Hepatocyte (in vitro differentiated cells): ENCODE measurements around the gene TIGD6. TPM values are rescaled to one million over a fixed set of nuclear protein-coding genes. Genes with fewer than 3 reads are reported as not detected.

Experiments used
- DNase-seq: peaks from one replicate; pipeline ENCODE4 v3.0.0-alpha.2; 2016; ENCODE audit warnings: low spot score
- H2AFZ ChIP-seq: fragments of 200-600 bp; sonication (generic); 2 replicates; pipeline ENCODE4 v1.6.0; 2016; ENCODE audit warnings: antibody characterized with exemption, mild to moderate bottlenecking
- H3K27ac ChIP-seq: fragments of 200-600 bp; sonication (generic); 2 replicates; pipeline ENCODE4 v1.5.1; 2016; ENCODE audit warnings: mild to moderate bottlenecking
- H3K27me3 ChIP-seq: fragments of 200-600 bp; sonication (generic); 2 replicates; pipeline ENCODE4 v1.6.1; 2016
- H3K36me3 ChIP-seq: fragments of 200-600 bp; sonication (generic); replicated peaks from 2 replicates; pipeline ENCODE4 v1.5.1; 2016; ENCODE audit warnings: low read depth; ENCODE audit not compliant: insufficient read depth
- H3K4me1 ChIP-seq: fragments of 200-600 bp; sonication (generic); 2 replicates; pipeline ENCODE4 v1.5.1; 2016; ENCODE audit warnings: mild to moderate bottlenecking, moderate library complexity; ENCODE audit not compliant: insufficient read depth
- H3K4me2 ChIP-seq: fragments of 200-600 bp; sonication (generic); 2 replicates; pipeline ENCODE4 v1.6.0; 2016
- H3K4me3 ChIP-seq: fragments of 200-600 bp; sonication (generic); 2 replicates; pipeline ENCODE4 v1.5.1; 2016; ENCODE audit warnings: mild to moderate bottlenecking
- H3K79me2 ChIP-seq: fragments of 200-600 bp; sonication (generic); 2 replicates; pipeline ENCODE4 v1.6.0; 2017; ENCODE audit warnings: mild to moderate bottlenecking
- H3K9me2 ChIP-seq: fragments of 200-600 bp; sonication (generic); replicated peaks from 2 replicates; pipeline ENCODE4 v1.6.0; 2017; ENCODE audit warnings: mild to moderate bottlenecking; ENCODE audit not compliant: insufficient read depth
- H3K9me3 ChIP-seq: fragments of 200-600 bp; sonication (generic); 2 replicates; pipeline ENCODE4 v1.5.1; 2016; ENCODE audit warnings: low read depth, mild to moderate bottlenecking
- H4K20me1 ChIP-seq: fragments of 200-600 bp; sonication (generic); 2 replicates; pipeline ENCODE4 v1.6.0; 2016; ENCODE audit warnings: mild to moderate bottlenecking; ENCODE audit not compliant: insufficient read depth, poor library complexity, severe bottlenecking
- EZH2 ChIP-seq: fragments of 200-600 bp; sonication (generic); IDR thresholded peaks from 2 replicates; pipeline ENCODE4 v1.6.1; 2016; ENCODE audit warnings: antibody characterized with exemption, mild to moderate bottlenecking, borderline replicate concordance
- EZH2phosphoT487 ChIP-seq: fragments of 200-600 bp; sonication (generic); IDR thresholded peaks from one replicate; pipeline ENCODE4 v1.6.1; 2018; ENCODE audit warnings: antibody characterized with exemption, mild to moderate bottlenecking, low read depth, moderate library complexity; ENCODE audit not compliant: unreplicated experiment, severe bottlenecking
- WGBS: methylation state at CpG from one replicate; pipeline ENCODE4 v1.1.6; 2016; ENCODE audit warnings: low lambda C conversion rate; ENCODE audit errors: missing lambda C conversion rate; 5-methylcytosine and 5-hydroxymethylcytosine counted together
- polyA plus RNA-seq: library from polyadenylated mRNA; unstranded; fragments of >200 nt; fragmentation: Nextera tagmentation; extraction: Ambion mirVana; gene quantifications from 2 replicates; pipeline ENCODE4 v1.2.1, GENCODE V29; 2016
- total RNA-seq: library from RNA; depleted of rRNA; stranded (reverse); fragments of >200 nt; gene quantifications from 2 replicates; pipeline ENCODE4 v1.2.3, GENCODE V29; 2014
- TF ChIP-seq, protein P1 (sequence below): fragments of 200-600 bp; sonication (generic); IDR thresholded peaks from 2 replicates; pipeline ENCODE4 v1.5.1; 2016; ENCODE audit warnings: antibody characterized with exemption, mild to moderate bottlenecking; ENCODE audit not compliant: poor library complexity

Gene TIGD6
- total and polyA plus RNA-seq, 2 experiments from 2014 or later: 4.6 to 5.0 TPM

DNA sequence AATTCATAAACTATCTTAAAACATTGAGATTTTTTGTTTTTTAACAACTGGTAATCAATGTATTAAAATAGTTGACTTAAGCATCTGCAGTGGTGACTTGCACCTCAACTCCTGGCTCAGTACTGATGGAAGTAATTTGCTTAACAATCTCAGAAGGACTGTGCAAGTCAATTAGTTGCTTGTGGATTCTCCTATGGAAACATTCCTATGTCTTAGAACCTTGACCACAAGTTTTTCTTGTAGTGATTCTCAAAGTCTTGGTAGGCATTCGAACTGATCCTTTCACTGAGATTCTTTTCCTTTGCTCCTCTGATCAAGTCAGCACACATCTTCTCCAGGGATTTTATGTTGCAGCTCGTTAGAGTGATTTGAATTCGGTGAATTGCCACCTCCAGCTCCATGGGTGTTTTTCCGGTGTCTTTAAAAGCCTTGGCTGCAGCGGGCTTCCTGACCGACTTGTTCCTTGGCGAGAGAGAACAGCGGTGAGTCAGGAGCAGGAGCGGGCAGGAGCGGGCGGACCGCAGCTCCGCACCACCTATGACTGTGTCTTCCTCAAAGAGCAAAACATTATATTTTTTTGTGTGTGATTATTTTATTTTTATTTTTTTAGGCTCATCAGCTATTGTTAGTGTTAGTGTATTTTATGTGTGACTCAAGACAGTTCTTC, 21.2 kb upstream of the TIGD6 start:
- Histone ChIP-seq H3K27ac (peak overlapping the region; percentile 23), H3K4me1 (peaks cover 5% of the 10 kb centered on the region), H2AFZ (no peak overlapping the region), H3K27me3 (no peaks in the 10 kb centered on the region), H3K4me3 (no peak overlapping the region), H3K79me2 (peaks cover 3% of the 10 kb centered on the region), H4K20me1 (no peaks in the 10 kb centered on the region), H3K4me2 (no peak overlapping the region), H3K9me2 (no peaks in the 10 kb centered on the region), H3K36me3 (peaks cover 5% of the 10 kb centered on the region), H3K9me3 (no peaks in the 10 kb centered on the region)
- TF ChIP-seq, protein P1, sequence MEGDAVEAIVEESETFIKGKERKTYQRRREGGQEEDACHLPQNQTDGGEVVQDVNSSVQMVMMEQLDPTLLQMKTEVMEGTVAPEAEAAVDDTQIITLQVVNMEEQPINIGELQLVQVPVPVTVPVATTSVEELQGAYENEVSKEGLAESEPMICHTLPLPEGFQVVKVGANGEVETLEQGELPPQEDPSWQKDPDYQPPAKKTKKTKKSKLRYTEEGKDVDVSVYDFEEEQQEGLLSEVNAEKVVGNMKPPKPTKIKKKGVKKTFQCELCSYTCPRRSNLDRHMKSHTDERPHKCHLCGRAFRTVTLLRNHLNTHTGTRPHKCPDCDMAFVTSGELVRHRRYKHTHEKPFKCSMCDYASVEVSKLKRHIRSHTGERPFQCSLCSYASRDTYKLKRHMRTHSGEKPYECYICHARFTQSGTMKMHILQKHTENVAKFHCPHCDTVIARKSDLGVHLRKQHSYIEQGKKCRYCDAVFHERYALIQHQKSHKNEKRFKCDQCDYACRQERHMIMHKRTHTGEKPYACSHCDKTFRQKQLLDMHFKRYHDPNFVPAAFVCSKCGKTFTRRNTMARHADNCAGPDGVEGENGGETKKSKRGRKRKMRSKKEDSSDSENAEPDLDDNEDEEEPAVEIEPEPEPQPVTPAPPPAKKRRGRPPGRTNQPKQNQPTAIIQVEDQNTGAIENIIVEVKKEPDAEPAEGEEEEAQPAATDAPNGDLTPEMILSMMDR: no peak
- TF ChIP-seq EZH2phosphoT487 (no peak), EZH2 (no peak)
- WGBS: 89% methylated on average over 13 of the region's 13 CpGs
- DNase-seq: no peak

DNA sequence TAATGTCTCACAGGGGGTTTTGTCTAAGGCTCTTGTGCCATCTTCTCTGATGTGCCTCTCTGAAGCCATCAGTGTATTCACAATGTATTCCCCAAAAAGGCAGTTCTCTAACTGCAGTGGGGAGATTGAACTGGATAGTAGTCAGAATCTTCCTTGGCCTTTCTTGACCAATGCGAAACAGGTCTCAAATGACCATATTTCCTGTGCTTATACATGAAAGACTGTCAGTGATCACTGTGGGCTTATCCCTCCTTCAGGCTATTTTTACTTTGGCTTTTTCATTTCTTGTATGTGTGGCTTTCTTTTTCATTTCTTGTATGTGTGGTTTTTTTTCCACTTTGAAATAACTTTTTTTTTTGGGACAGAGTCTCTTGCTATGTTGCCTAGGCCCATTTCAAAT, 19.8 kb upstream of the TIGD6 start:
- Histone ChIP-seq H3K27me3 (no peaks in the 10 kb centered on the region), H3K36me3 (peaks cover 5% of the 10 kb centered on the region), H3K79me2 (peaks cover 10% of the 10 kb centered on the region), H4K20me1 (no peaks in the 10 kb centered on the region), H3K9me2 (no peaks in the 10 kb centered on the region), H3K4me2 (no peak overlapping the region), H2AFZ (no peak overlapping the region), H3K4me3 (no peak overlapping the region), H3K9me3 (peaks cover 6% of the 10 kb centered on the region), H3K4me1 (no peaks in the 10 kb centered on the region), H3K27ac (no peak overlapping the region)
- no peak for DNase-seq
- TF ChIP-seq EZH2phosphoT487 (no peak), EZH2 (no peak)
- TF ChIP-seq, protein P1: no peak
- 100% methylated on average over 1 of the region's 1 CpG for WGBS

DNA sequence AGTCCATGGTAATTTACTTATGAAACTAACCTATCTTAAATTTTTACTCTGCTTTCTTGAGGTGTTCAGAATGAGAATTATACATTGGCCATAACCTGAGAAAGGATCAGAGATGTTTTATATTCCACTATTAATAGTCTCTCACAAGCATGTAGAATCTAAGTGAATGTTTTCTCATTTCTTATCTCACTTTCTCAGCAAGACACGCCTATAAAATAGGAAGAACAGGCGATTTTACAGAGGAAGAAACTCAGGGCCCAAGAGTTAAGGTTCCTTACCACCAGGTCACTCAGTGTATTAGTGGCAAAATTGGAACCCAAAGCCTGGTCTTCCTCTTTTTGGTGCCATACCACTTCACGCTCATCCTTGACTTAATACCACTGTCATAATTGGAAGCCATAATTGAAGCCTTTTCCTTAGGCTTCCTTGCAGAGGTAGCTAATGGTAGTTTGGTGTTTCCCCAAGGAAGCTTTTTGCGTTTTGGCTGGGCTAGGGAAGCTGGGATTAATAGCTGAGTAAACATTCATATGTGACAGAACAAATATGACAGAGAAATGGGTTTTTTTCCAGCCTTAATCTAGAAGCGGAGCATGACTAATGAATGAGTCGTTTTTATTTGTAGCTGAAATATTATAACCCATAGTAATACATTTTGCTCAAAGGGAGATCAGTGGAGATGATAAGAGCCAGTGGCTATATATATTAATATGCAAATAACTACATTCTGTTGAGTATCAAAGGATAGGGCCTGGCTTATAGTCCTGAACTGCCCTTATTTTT, 17.0 kb upstream of the TIGD6 start:
- no peaks in the 10 kb centered on the region for H3K9me2 ChIP-seq
- TF ChIP-seq, protein P1: no peak
- no peak for TF ChIP-seq EZH2
- TF ChIP-seq EZH2phosphoT487: no peak
- H3K4me2 ChIP-seq: no peak overlapping the region
- no peak overlapping the region for H2AFZ ChIP-seq
- peaks cover 9% of the 10 kb centered on the region for H3K36me3 ChIP-seq
- H3K79me2 ChIP-seq: peaks cover 16% of the 10 kb centered on the region
- H3K27me3 ChIP-seq: no peaks in the 10 kb centered on the region
- no peak overlapping the region for H3K4me3 ChIP-seq
- no peaks in the 10 kb centered on the region for H3K4me1 ChIP-seq
- H4K20me1 ChIP-seq: no peaks in the 10 kb centered on the region
- H3K27ac ChIP-seq: peak overlapping the region; percentile 27
- no peak for DNase-seq
- 87% methylated on average over 6 of the region's 6 CpGs for WGBS
- peaks cover 7% of the 10 kb centered on the region for H3K9me3 ChIP-seq
